HG03280 (cell line): ENCODE results near the gene ZSCAN18.

Experiments used
- ATAC-seq: cut with Tn5 transposase; IDR thresholded peaks from one replicate; pipeline ENCODE4 v1.9.1; 2021; ENCODE audit warnings: mild to moderate bottlenecking, moderate library complexity; ENCODE audit not compliant: unreplicated experiment

The ZSCAN18 gene

DNA sequence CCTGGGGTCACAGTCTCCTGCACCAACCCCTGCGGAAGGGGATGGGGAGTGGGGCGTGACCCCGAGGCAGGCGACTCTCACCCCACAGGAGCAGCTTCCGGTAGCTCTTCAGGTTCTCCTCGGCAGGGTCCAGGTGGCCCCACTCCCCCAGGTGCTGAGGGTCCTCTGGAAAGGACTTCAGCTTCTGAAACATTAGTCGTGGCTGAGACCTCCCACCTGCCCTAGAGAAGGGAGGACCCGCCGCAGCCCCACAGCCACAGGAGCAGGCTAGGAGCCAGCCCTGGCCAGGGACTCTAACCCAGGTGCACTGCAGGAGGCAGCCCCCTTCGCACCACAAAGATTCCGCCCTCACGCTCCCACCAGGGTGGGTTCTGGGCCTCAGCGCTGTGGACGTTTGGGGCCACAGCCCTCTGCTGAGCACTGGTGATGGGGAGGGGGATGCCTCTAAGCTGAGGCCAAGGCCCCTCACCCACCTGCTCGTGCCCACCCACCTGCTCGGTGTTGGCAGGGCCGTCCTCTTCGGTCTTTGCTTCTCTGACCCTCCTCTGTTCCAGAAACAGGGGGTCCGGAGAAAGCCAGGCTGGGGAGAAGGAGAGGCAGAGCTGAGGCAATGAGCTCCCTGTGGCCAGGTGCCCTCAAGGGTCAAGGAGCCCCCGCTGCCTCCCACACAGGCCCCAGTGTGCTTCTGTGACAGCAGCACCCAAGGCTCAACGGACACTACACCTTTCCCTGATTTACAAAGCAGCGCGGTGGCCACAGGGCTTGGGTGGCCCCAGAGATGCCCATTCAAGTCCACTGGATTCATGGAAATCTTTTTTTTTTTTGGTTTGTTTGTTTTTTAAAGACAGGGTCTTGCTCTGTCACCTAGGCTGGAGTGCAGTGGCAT, 11.0 kb downstream of the ZSCAN18 start:
- no peak for ATAC-seq

GRCh38 chr19:58085348-58085875, 12.6 kb downstream of the ZSCAN18 start:
- no peak for ATAC-seq

- ATAC-seq: no peak
Measured at GRCh38 chr19:58084596-58085347, 13.3 kb downstream of the ZSCAN18 start.

GRCh38 chr19:58083021-58083420, 15.0 kb downstream of the ZSCAN18 start:
- no peak for ATAC-seq

- ATAC-seq: no peak
Measured at GRCh38 chr19:58079792-58080191, 18.2 kb downstream of the ZSCAN18 start.

DNA sequence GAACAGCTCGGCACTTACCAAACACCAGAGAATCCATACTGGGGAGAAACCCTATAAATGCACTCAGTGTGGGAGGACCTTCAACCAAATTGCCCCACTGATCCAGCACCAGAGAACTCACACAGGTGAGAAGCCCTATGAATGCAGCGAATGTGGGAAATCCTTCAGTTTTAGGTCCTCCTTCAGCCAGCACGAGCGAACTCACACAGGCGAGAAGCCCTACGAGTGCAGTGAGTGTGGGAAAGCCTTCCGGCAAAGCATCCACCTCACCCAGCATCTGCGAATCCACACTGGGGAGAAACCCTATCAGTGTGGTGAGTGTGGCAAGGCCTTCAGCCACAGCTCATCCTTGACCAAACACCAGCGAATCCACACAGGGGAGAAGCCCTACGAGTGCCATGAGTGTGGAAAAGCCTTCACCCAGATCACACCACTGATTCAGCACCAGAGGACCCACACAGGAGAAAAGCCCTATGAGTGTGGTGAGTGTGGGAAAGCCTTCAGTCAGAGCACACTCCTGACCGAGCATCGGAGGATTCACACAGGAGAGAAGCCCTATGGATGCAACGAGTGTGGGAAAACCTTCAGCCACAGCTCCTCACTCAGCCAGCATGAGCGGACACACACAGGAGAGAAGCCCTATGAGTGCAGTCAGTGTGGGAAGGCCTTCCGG, 30.7 kb downstream of the ZSCAN18 start:
- no peak for ATAC-seq

GRCh38 chr19:58063712-58064111, 34.3 kb downstream of the ZSCAN18 start:
- no peak for ATAC-seq

DNA sequence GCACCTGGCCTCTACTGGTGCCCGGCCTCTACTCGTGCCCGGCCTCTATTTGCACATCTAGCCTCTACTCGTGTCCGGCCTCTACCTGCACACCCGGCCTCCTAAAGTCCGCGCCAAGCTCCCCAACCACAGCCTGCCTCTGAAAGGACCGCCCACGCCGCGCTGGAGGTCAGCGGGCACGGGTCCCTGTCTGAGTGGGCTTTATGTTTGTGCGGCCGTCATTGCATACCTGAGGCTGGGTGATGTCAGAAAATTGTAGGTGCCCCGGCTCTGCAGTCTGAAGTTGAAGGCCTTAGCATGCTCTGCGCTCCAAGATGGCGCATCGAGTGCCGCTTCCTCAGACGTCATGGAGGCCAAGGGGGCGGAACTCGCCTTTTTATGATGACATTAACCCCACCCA, 37.8 kb downstream of the ZSCAN18 start:
- ATAC-seq: no peak

GRCh38 chr19:58059671-58060078, 38.4 kb downstream of the ZSCAN18 start:
- ATAC-seq: no peak

GRCh38 chr19:58059003-58059670, 38.9 kb downstream of the ZSCAN18 start, which contains the start of gene ZNF135:
ZNF135 (plus strand) TSS chr19:58059282; CDS start chr19:58060003, 721 bp downstream.
- ATAC-seq: no peak

DNA sequence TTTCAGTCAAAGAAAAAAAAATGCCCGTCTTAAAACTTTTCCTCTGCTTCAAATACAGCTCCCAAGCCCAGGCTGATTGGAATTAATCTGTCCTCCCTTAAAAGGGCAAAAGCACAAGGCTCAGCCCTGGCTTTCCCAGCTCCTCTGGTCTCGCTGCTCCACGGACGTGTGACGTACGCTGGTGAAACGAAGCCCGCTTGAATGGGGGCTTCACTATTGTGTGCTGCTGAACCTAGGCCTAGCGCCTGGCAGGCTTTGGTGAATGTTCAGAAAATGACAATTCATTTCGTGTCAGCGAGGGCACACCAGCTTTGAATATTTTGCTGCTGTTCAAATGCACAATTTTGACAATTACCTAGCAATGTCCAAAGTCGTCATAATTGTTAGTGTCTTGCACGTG, 39.6 kb downstream of the ZSCAN18 start:
- ATAC-seq: no peak

DNA sequence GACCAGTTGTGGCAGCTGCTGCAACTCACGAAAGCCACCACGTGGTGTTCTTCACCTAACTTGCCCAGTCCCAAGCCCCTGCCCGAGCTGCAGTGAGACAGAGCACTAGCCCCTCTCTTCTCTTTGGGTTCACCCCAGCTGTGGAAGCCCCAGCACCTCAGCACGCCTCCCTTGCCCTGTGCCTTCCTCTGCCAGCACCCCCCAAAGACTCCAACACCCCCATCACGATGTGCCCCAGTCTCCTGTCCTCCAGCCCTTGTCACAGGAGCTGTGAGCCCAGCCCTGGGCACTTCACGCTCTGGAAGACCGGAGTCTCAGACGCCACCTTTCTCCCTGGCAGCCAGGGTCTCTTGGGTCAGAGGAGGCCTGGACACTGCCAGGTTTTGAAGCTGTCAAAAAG, 41.2 kb downstream of the ZSCAN18 start:
- ATAC-seq: no peak

GRCh38 chr19:58056261-58056660, 41.8 kb downstream of the ZSCAN18 start:
- ATAC-seq: no peak

DNA sequence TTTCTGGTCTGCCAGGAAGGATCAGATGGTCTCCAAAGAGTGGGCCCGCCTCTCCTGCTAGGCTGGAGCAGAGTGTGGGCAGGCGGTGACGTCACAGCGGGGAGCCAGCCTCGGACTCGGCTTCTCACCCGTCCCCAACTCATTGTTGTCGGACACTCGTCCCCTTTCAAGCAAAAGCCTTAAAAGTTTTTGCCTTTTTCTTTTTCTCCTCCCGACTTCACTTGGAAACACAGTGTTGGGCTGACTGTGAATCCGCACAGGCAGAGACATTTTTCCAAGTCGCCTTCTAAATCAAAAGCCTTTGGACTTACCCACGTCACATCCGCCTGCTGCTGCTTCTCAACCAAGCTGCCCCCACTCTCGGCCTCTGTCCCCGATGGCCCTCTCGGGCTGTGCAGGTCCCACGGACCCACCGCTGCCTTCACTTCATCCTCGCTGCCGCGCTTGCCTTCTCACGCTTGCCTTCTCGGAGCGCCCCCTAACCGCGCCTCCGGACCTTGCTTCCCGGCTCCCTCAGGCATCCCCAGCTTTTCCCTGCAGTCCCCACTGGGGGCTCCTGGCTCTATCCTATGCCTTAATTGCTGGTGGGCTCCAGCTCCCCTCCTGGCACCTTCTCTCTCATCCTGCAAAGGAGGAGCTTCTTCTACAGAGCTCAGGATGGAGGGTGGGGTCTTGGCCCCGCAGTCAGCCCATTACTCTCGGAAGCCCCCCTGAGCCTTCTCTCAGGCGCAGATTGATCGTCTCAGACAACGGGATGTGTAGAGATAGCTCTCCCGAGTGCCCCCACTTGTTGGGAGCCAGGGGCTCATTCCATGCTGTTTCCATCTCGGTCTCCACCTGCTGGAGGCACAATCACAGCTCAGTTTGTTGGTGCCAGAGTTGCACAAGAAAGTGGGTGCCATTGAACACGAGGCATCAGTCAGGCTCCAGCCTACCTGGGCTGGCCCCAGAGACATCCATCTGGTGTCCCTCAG, 42.8 kb downstream of the ZSCAN18 start:
- ATAC-seq: no peak

DNA sequence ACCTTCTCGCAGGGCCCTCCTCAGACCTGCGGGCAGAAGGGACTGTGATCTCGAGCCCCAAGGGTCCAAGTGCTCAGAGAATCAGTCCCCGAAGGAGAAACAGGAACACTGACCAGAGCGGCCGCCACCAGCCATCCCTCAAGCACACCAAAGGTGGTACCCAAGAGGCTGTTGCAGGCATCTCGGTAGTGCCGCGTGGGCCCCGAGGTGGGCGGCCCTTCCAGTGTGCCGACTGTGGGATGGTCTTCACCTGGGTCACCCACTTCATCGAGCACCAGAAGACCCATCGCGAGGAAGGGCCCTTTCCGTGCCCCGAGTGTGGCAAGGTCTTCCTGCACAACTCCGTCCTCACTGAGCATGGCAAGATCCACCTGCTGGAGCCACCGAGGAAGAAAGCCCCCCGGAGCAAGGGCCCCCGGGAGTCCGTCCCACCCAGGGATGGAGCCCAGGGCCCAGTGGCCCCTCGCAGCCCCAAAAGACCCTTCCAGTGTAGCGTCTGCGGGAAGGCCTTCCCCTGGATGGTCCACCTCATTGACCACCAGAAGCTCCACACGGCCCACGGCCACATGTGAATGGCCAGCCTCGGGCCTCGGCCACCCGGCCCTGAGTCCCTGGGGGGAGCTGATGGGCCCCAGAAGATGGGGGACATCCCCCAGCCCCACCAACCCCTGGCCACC, 44.4 kb downstream of the ZSCAN18 start:
- no peak for ATAC-seq

GRCh38 chr19:58052256-58052655, 45.8 kb downstream of the ZSCAN18 start:
- ATAC-seq: no peak

- ATAC-seq: no peak
Measured at GRCh38 chr19:58047672-58048071, 50.4 kb downstream of the ZSCAN18 start.

GRCh38 chr19:58046856-58047255, 51.2 kb downstream of the ZSCAN18 start:
- ATAC-seq: no peak
